AG09319 (cell line): ENCODE measurements around the gene MRPS23.

Experiments
- DNase-seq: peaks from one replicate; pipeline ENCODE4 v3.0.0-alpha.2; 2010; ENCODE audit warnings: low read depth; ENCODE audit errors: extremely low read depth
- TF ChIP-seq, protein P1 (sequence below): IDR thresholded peaks from 2 replicates; pipeline ENCODE4 v1.5.1; 2011; ENCODE audit warnings: low read depth, mild to moderate bottlenecking, inconsistent platforms, low read length, moderate library complexity

Gene MRPS23

DNA sequence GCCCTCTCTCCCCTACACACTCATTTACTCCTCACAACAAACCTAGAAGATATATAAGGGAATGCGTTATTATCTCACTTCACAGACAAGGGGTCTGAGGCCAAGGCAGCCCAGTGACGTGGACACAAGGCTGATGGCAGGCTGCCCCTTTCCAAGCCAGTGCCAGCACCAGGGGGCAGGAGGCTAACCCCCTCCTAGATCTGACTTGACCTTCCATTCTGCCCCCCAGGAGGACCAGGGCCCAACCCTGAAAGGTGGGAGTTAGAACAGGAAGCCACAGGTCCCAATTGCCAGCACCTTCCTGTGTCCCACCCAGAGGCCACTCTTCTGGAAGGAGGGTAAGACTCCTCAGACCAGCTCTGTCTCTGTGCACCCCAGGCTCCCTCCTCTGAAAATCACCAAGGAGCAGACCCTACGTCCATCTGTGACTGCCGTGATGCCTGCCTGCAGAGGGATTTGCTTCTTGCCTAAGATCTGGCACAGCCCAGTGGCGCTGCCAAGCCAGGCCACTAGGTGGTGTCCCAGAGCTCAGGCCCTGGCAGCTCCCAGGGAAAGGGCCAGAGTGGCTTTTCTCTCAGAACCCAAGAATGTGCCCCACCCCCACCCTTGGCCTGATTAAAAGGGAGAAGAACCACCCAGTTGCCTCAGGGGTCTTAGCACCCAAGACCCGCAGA lies 42.4 kb upstream of the MRPS23 start:
- TF ChIP-seq, protein P1, sequence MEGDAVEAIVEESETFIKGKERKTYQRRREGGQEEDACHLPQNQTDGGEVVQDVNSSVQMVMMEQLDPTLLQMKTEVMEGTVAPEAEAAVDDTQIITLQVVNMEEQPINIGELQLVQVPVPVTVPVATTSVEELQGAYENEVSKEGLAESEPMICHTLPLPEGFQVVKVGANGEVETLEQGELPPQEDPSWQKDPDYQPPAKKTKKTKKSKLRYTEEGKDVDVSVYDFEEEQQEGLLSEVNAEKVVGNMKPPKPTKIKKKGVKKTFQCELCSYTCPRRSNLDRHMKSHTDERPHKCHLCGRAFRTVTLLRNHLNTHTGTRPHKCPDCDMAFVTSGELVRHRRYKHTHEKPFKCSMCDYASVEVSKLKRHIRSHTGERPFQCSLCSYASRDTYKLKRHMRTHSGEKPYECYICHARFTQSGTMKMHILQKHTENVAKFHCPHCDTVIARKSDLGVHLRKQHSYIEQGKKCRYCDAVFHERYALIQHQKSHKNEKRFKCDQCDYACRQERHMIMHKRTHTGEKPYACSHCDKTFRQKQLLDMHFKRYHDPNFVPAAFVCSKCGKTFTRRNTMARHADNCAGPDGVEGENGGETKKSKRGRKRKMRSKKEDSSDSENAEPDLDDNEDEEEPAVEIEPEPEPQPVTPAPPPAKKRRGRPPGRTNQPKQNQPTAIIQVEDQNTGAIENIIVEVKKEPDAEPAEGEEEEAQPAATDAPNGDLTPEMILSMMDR, result no peak; the same call in none of the 2 replicates
- peak; percentile 82 for DNase-seq

DNA sequence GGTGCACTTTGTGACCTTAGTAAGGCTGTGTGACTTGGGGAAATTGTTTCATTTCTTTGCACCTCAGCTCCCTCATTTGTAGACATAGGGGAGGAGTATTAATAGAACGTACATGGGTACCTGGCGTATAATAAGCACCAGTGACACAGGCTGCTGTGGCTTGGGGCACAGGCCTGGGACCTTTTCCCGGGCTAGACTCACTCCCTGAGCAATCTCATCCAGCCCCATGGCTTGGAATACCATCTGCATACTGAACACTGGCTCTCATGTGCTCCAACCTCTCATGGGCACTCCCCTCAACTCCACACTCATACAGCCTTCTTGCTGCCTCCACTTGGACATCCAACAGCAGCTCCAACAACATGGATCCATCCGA lies 41.0 kb upstream of the MRPS23 start:
- TF ChIP-seq, protein P1, result no peak
- no peak for DNase-seq

DNA sequence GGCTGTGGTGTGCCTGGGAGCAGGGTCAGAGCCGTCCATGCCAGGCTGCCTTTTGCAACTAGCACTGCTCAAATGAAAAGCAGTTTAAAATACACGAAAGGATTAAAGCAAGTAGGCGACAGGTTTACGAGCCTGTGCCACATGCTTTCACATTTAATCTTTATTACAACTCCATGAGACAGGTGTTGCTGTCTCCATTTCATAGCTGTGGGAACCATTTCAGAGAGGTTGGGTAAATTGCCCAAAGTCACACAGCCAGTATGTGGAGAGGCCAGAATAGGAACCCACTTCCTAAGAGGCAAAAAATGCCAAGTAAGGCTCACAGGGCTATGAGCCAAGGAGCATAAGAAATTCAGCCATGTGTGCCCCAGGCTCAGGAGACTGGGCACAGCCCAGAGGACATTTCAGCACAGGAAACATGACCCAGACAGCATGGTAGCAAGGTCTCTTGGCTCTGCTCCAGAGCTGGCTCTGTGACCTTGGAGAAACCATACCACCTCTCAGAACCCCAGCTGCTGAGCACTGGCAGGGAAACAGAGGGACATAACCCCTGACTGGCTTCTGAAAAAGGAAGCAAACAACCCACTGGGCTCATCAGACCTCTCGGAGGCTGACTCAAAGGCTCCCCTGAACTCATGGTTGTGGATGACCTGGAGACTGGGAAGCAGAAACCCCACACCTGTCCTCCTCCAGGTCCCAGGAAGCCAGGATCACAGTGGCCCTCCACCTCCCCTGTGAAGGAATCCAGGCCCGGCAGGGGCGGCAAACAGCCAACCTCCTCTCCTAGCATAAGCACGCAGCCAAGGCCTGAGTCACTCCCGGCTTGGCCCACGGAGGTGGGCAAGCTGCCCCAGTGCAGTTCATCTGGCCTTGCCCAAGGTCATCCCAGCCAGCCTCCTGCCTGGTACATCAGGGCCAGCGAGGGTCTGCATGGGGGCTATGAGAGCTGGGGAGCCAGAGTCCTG lies 40.3 kb upstream of the MRPS23 start:
- TF ChIP-seq, protein P1, result no peak
- DNase-seq, result peak; percentile 68

DNA sequence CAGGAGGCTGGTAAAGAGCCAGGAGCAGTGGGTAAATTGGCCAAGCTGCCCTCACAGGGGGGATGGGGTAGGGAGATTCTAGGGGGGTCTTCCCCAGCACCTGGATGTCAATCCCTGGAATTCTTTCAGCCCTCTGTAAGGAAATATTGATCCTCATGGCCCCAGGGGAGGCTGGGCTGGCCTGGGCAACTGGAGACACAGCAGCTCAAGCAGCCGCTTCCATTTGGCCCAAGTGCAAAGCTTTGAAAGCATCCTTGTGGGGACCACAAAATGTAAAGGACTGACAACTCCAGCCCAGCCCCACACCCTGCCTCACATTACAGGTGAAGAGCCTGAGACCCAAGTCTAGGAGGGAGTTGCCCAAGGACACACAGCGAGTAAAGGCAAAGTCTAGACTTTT lies 39.4 kb upstream of the MRPS23 start:
- TF ChIP-seq, protein P1, result no peak
- no peak for DNase-seq

DNA sequence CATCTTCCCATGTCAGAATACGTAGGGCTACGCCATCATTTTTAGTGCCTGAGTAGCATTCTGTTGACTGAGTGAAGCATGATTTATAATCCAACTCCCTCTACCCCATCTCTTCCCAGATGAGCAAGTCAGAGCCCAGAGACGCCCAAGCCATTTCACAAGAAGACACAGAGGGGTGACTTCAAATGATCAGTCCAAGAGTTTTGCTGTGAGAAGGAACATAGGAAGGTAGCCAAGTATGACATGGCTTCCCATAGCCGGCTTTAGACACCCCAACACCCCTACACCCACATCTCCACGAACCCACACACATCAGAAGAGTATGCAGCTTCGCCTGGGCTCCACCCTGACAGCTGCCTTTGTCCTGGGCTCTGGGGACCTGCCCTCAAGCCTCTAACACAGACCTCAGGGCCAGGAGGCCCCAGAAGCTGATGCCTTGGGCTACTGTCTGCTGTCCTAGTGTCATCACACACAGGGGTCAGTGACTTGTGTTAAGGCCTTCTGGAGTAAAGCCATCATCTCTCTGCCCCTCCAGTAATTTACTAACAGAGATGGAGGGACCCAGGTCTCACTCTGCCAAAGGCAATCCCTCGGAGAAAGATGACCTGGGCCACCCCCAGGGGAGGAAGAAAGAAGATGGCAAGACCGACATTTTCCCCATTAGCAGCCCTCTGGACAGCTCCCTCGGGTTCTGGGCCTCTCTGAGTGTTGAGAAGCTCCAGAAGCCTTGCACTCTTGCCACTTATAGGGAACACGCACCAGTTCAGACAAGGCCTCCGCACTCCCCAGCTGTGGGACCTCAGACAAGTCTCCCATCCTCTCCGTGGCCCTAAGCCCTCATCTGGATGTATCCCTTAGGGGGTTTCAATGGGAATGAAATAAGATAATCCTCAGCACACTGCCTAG lies 38.7 kb upstream of the MRPS23 start:
- TF ChIP-seq, protein P1, result no peak
- DNase-seq, result no peak

DNA sequence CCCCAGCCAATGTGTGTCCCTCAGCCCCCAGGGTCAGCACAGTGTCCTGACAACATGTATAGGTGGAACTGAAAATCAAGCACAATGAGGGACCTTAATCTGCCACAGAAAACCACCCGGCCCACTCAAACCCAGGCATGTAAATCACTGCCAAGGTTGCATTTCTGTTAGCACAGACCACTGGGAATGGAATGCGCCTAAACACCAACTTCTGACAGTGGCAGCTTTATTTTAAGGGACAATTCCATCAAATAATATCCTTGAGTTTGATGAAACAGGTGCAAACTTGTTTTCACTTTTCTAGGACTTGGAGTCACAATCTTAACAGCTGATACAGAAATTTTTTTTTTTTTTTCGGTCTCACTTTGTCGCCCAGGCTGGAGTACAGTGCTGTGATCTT lies 37.3 kb upstream of the MRPS23 start:
- no peak for DNase-seq
- TF ChIP-seq, protein P1, result no peak
